Measurements from ENCODE around the gene HS3ST1.

The HS3ST1 gene

DNA sequence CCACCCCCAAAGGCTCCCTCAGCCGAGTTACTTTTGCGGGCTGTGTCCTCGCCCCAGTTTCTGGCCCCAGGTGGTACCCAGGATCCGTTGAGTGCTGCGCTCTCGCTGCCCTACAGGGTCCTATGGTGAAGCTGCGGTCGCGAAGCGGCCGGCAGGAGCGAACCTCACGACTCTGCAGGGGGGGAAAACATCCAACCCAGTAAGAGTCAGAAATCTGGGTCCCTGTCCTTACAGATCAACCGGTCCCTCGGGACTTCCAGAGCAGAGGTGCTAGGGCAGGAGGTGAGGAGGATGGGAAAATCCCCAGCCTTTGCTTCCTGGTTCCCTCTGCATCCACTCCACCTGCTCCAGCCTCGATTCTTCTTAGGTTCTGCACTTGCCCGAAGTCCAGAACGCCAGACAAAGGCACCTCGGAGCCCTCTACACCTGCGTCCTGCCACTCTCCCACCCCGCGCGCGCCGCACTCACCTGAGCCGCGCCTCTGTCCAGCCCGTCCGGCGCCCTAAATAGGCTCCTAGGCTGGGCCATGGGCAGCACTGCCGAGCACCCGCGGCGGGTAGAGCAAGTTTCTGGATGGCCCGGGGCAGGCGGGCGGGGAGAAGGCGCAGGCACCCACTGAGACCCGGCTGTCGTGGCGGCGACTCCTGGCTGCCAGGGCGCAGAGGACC lies at the start of gene HS3ST1:
Gene HS3ST1, minus strand, starts transcription at position 664 of the 668 bp plus-strand sequence. CDS start 28,889 bp downstream, outside the sequence.
- no peak for DNase-seq (ENCODE audit: low read depth in 3 of 3)

DNA sequence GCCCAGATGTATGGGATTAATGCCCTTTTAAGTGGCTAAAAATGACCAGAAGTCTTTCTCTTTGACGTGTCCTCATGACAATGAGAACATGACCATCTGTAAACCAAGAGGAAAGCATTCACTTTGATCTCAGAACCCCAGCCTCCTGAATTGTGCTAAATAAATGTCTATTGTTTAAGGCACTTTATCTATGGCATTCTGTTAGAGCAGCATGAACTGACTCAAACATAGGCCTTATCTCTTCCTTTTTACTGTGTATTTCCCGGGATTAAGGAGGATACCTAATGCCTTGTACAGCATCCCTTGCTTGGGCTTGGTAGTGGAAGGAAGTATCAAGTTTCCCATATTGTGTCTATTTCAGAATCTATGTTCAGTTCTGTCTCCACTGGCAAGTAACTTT lies 47.2 kb upstream of the HS3ST1 start:
- no peak for DNase-seq (ENCODE audit: low read depth in 3 of 3)

DNA sequence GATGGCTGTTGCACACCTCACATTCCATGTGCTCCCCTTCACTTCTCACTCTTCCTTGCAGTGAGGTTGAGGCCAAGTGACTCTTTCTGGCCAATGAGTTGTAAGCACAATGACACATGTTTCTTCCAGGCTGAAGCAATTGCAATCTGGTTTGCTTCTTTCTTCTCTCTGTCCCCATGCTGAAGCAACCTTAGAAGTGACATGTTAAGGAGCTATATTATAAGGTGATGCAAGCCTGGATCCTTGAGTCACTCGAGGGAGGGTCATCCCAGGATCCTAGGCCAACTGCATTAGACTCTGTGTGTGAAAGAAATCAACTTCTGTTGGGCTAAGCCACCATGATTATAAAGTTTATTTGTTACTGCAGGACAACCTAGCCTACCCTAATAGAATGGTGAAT lies 45.5 kb upstream of the HS3ST1 start:
- no peak for DNase-seq (ENCODE audit: low read depth in 3 of 3)

DNA sequence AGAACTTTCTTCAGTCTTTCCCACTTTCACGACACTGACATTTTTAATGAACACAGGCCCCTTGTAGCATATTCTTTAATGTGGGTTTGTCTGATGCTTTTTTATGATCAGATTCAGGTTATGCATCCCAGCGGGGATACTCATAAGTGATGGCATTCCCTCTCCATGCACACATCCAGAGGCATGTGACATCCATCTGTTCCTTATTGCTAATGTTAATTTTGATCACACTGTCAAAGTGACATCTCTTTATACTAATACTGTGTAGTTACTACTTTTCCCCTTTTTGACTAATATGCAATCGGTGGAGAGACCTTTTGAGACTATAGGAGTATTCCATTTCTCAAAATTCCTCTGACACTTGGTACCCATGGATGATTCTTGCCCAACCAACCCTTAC lies 43.8 kb upstream of the HS3ST1 start:
- no peak for DNase-seq (ENCODE audit: low read depth in 3 of 3)

DNA sequence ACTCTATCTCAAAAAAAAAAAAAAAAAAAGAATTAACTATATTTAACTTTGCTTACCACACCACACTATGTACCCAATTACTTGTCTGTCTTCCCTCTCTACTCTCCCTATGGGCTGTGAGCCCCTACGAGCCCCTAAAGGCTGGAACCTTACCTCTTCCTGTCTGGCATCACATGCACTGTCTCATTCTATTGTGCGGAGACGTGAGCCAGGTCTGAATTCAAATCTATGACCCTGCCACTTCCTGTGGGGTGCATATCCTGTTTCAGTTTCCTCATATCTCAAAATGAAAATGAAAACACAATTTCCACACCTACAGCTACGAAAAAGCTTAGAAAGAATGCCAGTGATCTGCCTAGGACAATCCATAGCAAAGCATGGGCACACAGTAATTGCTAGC lies 42.9 kb upstream of the HS3ST1 start:
- peak; percentile 13 to 33 (median 16) for DNase-seq (ENCODE audit: low read depth in 3 of 3)

DNA sequence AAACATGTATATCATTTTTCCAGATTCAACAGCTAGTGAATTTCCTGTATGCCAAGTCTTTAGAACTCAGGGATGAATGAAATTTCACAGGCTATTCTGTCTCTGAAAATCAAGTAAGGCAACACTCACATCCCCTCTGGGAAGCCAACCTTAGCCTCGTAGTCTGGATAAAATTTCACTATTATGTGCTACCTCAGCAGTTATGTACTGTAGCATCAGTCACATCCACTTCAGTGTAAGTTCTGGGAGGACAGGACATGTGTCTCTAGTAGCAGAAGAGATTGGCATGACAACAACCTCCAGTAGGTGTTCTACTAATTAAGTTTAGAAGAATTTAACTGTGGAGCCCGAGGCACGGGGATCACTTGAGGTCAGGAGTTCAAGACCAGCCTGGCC lies 42.4 kb upstream of the HS3ST1 start:
- DNase-seq (ENCODE audit: low read depth in 3 of 3), result no peak

DNA sequence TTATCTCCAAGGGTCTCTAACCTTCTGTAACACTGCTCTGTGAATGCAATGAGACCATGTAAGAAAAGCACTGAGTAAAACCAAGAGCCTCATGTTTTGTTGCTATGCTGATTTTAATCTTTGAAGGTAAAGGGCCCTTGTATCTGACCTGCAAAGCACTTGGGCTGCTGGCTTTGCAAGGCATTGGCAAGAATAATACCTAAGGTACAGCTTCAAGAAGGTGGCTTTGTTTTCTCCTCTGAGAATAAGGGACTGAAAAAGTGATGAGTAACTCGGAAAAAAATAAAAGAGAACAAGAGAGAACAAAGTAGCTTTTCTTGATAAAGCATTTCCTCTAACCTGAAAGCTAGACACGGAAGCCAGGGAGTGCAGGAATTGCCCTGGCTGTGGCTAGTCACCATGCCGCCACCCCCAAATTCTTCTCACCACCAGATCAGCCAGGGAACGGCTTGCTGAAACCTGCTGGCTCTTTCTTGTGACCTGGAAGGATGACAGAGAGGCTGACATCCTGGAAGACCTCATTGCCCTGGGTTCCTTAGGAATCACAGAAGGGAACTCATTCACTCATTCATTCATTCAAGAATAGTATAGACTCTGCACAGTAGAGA lies 41.8 kb upstream of the HS3ST1 start:
- DNase-seq (ENCODE audit: low read depth in 3 of 3), result no peak

DNA sequence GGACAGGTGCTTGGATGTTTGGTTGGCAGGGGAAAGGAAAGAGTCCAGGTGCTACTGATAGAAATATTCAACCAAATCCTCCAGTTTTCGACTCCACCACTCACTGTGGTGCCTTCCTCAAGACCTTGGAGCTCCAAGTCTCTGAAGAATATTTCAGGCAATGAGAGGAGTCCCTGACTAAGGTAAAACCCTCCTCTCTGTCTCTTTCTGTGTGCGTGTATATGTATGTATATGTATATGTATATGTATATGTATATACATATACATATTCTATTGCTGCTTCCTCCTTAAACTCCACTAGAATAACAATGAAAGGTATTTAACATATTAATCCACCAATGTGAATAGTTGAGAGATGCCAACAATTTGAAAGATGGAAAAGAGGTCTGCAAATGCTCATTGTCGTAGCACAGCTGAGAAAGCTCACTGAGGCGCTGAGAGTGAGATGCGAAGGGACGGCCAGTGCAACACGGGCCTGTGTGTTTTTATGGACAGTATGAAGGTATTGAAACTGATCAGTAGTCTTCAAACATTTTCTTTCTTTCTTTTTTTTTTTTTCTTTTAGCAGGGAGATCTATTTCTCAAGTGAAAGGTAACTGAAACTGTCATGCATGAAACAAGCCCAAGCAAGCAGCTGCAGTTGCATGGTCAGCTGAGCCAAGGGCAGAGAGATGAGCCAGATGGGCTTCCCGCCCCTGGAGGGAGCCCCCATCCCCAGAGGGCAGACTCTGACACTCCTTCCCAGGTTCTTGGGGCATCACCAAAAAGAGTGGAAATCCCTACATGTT lies 41.1 kb upstream of the HS3ST1 start:
- DNase-seq (ENCODE audit: low read depth in 3 of 3), result no peak

DNA sequence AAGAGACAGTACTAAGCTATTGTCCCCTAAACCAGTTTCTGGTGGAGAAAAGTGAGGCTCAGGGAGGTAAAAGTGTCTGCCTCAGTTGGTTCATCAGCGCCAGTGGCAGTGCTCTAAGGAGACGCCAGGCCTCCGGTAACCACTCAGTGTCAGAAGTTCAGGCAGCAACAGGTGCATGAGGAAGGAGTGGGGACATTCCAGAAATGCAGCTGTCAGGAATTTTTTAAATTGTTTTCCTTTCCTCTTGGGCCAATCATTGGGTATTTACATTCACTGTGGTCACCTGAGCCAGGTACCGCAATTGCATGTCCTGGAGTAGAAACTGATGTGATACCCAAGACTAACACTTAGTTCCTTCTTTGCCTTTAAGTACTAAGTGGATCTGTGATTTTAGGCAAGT lies 40.2 kb upstream of the HS3ST1 start:
- DNase-seq (ENCODE audit: low read depth in 3 of 3), result no peak

DNA sequence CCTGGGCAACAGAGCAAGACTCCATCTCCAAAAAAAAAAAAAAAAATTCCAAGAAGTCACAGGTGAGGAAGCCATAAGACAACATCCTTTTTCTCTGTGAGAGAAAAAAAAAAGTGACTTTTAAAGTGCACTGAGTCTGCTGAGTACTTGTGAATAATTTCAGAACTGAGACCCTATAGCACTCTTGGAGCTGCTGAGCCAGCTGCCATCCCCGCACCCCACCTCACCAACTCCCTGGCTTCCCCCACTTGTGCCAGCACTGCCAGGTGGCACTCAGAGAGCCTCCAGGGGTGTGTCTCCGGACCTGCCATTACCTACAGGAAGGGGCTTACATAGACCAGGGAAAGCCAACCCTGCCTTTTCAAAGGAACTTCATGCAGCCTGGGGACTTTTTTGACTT lies 39.2 kb upstream of the HS3ST1 start:
- DNase-seq (ENCODE audit: low read depth in 3 of 3), result no peak

DNA sequence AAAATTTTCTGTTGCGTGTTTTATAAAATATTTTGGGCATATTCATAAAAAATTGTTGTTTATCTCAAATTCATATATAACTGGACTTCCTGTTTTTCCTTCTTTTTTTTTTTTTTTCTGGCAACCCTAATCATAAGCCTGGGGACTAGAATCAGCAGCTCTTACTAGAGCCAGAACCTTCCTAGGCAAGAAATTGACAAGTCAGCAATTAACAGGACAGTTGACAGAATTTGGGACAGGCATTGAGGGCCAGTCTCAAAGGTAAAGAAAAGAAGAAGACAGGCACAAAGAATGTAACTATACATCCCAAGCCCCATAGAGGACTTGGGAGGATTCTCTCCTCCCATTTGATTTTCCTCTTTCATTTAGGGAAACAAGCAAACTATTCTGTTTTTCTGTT lies 35.0 kb upstream of the HS3ST1 start:
- no peak for DNase-seq (ENCODE audit: low read depth in 3 of 3)

DNA sequence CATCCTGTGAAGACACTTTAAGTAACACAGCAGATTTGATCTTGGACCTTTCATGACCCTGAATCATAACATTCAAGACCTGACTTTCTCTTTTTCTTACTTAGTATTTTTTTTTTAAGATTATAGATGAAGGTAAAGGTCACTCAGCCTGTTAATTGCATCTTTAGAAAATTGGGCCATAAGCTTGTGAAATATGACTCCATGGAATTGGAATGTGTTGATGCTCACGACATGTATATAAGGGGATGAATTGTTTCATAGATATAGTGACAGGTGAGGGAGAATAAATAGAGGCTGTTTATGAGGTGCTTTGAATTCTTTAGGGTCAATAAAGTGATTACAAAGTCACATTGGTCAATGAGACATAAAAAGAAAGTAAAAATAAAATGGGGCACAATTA lies 27.7 kb upstream of the HS3ST1 start:
- DNase-seq (ENCODE audit: low read depth in 3 of 3), result no peak

DNA sequence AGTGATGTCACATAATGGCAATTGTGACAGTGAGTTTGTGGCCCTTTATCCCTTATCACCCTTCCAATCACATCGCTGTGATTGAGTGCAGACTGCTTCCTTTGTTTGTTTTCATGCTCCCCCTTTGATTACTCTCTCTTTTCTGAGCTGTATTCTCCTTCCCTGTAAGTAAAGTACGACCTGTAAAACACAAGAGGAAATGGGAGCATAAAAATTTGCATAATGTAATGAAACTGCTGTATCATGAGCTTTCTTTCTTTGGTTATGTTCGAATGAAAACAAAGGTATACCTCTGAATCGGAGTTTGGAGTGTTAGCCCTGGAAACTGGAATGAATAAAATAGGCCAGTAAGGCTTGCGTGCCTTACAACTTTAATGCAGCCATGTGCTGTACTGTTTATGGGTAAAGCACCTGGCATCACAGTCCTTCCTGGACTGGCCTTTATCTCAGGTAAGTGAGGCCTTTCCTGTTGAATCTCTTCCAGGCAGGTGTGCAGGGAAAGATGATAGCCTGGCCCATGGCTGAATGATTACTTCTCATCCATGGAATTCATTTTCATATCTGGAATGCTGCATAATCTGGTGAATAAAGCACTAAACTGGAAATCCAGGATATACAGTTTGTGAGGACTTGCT lies 26.6 kb upstream of the HS3ST1 start:
- no peak for DNase-seq (ENCODE audit: low read depth in 3 of 3)

DNA sequence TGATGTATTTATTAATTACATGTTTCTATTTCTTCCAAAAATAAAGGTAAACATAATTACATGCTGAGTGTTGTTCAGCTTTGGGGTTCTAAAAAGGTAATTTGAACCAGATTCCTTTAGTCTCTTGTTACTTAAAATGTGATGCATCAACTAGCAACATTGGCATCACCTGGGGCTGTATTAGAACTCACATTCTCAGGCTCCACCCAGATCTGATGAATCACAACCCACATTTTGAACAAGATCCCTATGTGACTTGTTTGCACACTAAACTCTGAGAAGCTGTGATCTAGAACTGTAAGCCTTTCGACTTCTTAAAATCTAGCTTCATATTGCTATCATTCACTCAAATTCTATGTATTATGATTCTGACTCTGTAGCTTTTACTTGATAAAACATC lies 23.0 kb upstream of the HS3ST1 start:
- no peak for DNase-seq (ENCODE audit: low read depth in 3 of 3)

DNA sequence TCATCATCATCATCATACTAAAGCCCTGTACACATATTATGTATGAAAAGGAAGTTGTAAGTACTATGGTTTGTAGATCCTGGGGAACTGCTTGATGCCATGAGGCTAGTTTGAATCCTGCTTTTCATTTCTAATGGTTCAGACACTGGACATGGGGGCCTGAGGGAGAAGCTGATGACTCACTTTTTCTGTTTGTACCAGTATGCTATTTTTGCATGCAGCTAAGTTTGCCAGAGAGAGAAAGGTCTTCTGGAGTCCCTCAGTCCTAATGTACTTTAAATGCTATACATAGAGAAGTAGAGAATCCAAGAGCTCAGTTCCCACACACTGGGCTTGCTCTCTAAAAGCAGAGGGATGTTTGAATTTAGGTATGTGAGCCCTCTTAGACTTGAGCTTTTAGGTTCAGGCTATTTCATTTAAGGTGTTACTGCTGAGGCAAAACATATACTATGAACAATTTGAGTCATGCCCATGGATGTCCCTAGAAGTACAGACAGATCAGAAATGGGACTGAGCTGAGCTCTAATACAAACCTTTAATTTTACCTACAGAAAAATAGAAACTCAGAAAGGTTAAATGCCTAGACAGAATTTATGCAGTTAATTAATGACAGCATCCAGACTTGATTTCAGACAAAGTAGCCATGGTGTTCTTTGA lies 17.6 kb upstream of the HS3ST1 start:
- no peak for DNase-seq (ENCODE audit: low read depth in 3 of 3)

DNA sequence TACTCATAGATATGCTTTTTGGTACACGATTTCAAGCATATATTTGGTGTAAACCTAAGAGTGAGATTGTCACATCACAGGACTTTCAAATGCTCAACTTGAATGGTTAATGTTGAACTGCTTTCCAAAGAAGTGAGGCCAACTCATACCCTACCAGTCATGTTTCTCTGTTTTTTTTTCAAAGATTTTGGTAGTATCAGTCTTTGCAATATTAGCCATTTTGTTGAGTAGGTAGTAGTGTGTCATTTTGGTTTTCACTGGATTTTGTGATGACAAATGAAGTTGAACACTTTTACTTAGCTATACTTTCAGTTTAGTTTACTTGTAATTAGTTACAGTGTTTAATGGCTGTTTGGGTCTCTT lies 12.5 kb upstream of the HS3ST1 start:
- no peak for DNase-seq (ENCODE audit: low read depth in 3 of 3)

DNA sequence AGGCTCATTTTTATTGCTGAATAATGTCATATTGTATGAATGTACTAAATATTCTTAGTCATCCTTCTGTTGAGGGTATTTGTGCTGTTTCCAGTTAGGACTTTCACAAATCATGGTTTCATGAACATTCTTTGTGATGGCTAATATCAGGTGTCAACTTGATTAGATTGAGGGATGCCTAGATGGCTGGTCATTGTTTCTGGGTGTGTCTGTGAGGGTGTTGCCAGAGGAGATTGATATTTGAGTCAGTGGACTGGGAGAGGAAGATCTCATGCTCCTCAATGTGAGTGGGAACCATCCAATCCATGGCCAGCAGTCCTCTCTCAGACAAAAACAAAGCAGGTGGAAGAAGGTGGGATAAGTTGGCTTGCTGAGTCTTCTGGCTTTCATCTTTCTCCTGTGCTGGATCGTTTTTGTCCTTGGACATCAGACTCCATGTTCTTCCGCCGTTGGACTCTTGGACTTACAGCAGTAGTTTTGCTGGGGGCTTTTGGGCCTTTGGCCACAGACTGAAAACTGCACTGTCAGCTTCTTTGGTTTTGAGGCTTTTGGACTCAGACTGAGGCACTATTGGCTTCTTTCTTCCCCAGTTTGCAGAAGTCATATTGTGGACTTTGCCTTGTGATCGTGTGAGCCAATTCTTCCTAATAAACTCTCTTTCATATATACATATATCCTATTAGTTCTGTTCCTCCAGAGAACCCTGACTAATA lies 11.9 kb upstream of the HS3ST1 start:
- no peak for DNase-seq (ENCODE audit: low read depth in 3 of 3)

DNA sequence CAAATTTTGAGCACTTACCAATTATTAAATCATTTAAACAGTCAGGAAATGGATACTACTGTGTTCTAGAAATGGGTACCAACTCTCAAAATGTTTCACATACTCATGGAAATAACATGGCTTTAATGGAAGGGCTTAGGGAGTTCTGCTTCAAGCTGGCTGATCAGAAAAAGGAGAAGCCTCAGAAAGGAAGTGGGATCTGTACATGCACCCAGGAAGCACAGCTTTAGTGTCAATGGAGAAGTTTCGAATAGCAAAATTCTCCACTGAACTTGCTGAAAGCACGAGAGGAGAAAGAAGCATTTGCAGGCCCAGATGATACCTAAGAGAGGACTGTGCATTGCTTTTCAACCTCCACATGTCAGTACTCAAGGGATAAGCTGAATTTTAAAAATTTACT lies 11.1 kb upstream of the HS3ST1 start:
- DNase-seq (ENCODE audit: low read depth in 3 of 3), result no peak

DNA sequence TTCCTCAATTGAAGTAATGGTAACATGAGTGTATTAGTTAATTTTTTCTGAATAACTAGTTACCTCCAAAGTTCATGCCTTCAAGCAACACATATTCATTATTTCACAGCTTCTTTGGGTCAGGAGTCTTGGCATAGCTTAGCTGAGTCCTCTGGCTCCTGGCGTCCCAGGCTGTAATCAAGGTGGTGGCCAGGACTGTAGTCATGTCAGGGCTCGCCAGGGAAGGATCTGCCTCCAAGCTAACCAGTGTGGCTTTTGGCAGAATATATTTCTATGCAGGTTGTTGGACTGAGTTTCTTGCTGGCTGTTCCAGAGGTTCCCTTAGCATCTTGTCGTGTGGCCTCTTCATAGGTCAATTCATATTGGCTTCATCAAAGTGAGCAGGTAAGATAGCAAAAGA lies 10.0 kb upstream of the HS3ST1 start:
- no peak for DNase-seq (ENCODE audit: low read depth in 3 of 3)

DNA sequence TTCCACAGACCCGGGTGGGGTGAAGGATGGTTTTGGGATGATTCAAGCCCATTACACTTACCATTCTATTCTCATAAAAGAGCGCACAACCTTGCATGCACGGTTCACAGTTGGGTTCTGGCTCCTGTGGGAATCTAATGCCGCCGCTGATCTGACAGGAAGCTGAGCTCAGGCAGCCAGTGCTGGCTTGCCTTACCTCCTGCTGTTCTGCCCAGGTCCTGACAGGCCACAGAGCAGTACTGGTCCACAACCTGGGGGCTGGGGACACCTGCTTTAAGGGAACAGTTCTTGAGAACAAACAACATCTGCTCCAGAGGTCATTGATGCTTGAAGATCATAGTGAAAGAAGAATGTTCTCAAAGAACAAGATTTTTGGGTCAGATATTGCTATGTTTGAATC lies 8.0 kb upstream of the HS3ST1 start:
- no peak for DNase-seq (ENCODE audit: low read depth in 3 of 3)

DNA sequence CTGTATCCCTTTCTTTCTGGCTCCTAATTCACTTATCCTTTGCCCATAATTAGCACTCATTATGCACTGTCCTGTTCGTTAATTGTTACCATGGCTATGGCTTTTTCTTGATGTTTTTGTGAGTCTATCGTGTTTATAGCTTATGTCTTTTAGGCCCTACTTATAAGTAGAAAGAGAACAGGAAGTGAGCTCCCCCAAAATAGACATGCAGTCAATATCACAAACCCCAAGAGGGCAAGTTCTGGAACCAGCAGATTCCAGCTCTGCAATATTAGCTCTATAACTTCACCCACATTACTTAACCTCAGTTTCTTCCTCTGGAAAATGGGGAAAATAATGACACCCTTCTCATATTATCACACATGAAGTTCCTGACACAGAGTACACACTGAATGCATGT lies 7.4 kb upstream of the HS3ST1 start:
- DNase-seq (ENCODE audit: low read depth in 3 of 3), result no peak

DNA sequence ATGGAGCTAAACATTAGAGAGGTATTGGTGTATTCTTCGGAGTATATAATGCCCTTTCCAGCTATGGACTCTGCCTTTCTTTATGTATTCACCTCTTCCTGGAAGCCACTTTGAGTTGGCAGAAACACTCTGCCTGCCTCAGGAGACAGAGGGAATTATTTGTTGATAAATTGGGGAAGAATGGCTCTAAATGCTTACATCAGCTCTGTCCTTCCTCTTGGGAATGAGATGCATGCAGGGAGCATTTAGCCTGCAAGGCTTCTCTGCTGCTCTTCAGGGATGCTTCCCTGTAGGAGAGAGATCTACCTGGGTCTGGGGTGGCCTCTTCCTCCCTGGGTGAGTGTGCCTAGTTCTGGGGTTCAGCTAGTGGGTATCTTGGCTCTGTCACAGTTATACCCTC lies 6.9 kb upstream of the HS3ST1 start:
- DNase-seq (ENCODE audit: low read depth in 3 of 3), result no peak
